ENCODE measurements around the gene EFCAB5.
"Not testable (repeated sequence)": the region's sequence is repeated elsewhere in the genome, so short reads cannot be mapped to it uniquely, and the experiment has no call there.

Gene EFCAB5

GRCh38 chr17:29941334-29941733 lies at the start of gene EFCAB5:
Gene EFCAB5, plus strand, starts transcription at chr17:29941634. Its CDS starts 163 bp downstream, at chr17:29941797.
- no peak for DNase-seq

- no peak for DNase-seq
Measured at GRCh38 chr17:29892201-29892600, 49.2 kb upstream of the EFCAB5 start.

GRCh38 chr17:29897136-29897535 lies 44.3 kb upstream of the EFCAB5 start:
- not testable (repeated sequence) for DNase-seq

- DNase-seq, result no peak
Measured at GRCh38 chr17:29903471-29903870, 38.0 kb upstream of the EFCAB5 start.

- DNase-seq, result no peak
Measured at GRCh38 chr17:29905086-29905878, 36.2 kb upstream of the EFCAB5 start.

GRCh38 chr17:29905879-29906167 lies 35.6 kb upstream of the EFCAB5 start:
- no peak for DNase-seq

- DNase-seq, result no peak
Measured at GRCh38 chr17:29906969-29907368, 34.5 kb upstream of the EFCAB5 start.

- DNase-seq, result no peak
Measured at GRCh38 chr17:29909236-29910003, 32.0 kb upstream of the EFCAB5 start.

GRCh38 chr17:29911641-29912177 lies 29.7 kb upstream of the EFCAB5 start:
- no peak for DNase-seq

GRCh38 chr17:29914819-29915537 lies 26.5 kb upstream of the EFCAB5 start:
- DNase-seq, result no peak

- DNase-seq, result no peak
Measured at GRCh38 chr17:29918016-29918415, 23.4 kb upstream of the EFCAB5 start.

- DNase-seq, result no peak
Measured at GRCh38 chr17:29918922-29919856, 22.2 kb upstream of the EFCAB5 start.

- DNase-seq, result no peak
Measured at GRCh38 chr17:29924786-29925185, 16.6 kb upstream of the EFCAB5 start.

GRCh38 chr17:29927546-29927945 lies 13.9 kb upstream of the EFCAB5 start:
- no peak for DNase-seq

- no peak for DNase-seq
Measured at GRCh38 chr17:29929006-29929532, 12.4 kb upstream of the EFCAB5 start.

- DNase-seq, result no peak
Measured at GRCh38 chr17:29929533-29930408, 11.7 kb upstream of the EFCAB5 start, which contains the start of gene SSH2. Gene SSH2, minus strand, starts transcription at chr17:29930228. Its CDS starts 228 bp downstream, at chr17:29930000.

- no peak for DNase-seq
Measured at GRCh38 chr17:29930409-29931010, 10.9 kb upstream of the EFCAB5 start.

- peak in 1 of 2 experiments; percentile 64 for DNase-seq
Measured at GRCh38 chr17:29931231-29931932, 10.1 kb upstream of the EFCAB5 start.

- DNase-seq, result no peak
Measured at GRCh38 chr17:29933379-29933778, 8.1 kb upstream of the EFCAB5 start.

GRCh38 chr17:29935909-29936308 lies 5.5 kb upstream of the EFCAB5 start:
- DNase-seq, result not testable (repeated sequence)

Measured in cerebellar nuclear complex (tissue), 1 donor.